GM10248 (cell line): ENCODE results near the gene SKIC3.

ENCODE experiments used
- CTCF ChIA-PET: fragments of 300-600 bp; sonication (Branson Sonifier 250); formaldehyde crosslinking; extraction: SDS; loops from one replicate; lab custom pipeline; 2021; ENCODE audit warnings: antibody characterized with exemption; lab: Yijun Ruan, JAX
- POLR2A ChIA-PET: fragments of 350-650 bp; sonication (Branson Sonifier 250); formaldehyde crosslinking; extraction: SDS; loops from one replicate; lab custom pipeline; 2020; ENCODE audit warnings: antibody characterized with exemption; lab: Yijun Ruan, JAX
- DNase-seq: peaks from one replicate; pipeline ENCODE4 v3.0.0; 2012; ENCODE audit errors: extremely low spot score
- TF ChIP-seq, protein P1 (sequence below): IDR thresholded peaks from 2 replicates; pipeline ENCODE4 v1.5.1; 2012; ENCODE audit warnings: mild to moderate bottlenecking, low read depth; ENCODE audit errors: extremely low read depth, missing control alignments, control extremely low read depth

The SKIC3 gene

DNA sequence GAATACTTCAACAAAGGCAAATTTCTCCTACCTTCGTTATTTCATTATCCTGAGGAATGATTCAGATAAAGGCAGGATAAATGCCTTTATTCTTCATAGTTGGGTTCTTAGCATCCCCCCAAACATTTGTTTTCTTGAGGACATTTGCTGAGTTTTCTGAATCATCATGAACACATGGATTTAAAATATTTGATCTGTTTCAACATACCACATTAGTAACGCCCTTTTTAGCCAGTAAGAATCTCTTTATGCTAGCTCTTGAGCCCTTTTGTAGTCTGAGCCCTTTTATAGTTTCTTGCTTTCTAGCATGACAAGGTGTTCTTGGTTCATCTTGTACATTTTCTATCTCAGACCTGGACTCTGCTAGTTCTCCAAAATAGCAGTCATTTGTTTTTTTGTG is 27.9 kb downstream of the SKIC3 start:
- ChIA-PET POLR2A (no interaction called here), CTCF (interaction anchor here (1.6 kb wide), 1 partner anchor 16 kb away, joined by 4 read pairs; no protein-coding TSS in a partner anchor)
- DNase-seq, result no peak
- TF ChIP-seq, protein P1, sequence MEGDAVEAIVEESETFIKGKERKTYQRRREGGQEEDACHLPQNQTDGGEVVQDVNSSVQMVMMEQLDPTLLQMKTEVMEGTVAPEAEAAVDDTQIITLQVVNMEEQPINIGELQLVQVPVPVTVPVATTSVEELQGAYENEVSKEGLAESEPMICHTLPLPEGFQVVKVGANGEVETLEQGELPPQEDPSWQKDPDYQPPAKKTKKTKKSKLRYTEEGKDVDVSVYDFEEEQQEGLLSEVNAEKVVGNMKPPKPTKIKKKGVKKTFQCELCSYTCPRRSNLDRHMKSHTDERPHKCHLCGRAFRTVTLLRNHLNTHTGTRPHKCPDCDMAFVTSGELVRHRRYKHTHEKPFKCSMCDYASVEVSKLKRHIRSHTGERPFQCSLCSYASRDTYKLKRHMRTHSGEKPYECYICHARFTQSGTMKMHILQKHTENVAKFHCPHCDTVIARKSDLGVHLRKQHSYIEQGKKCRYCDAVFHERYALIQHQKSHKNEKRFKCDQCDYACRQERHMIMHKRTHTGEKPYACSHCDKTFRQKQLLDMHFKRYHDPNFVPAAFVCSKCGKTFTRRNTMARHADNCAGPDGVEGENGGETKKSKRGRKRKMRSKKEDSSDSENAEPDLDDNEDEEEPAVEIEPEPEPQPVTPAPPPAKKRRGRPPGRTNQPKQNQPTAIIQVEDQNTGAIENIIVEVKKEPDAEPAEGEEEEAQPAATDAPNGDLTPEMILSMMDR, result no peak

DNA sequence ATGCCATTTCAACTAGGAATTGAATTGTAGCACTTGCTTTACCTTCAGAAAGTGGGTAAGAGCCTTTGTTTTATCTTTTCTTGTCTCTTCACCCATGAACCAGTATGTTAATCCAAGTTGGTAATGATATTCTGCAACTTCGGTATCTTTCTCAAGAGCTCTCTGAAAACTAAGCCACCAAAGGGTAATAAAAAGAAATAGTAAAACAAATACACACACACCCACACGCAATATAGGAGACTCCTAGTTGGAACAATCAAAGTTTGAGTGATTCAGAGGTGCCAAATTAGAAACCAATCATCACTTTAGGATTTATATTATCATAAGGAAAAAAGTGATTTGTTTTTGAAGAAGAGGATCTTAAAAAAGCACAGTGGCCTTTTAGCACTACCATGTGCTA is 30.4 kb downstream of the SKIC3 start:
- ChIA-PET CTCF (interaction anchor here (0.8 to 1.0 kb wide), 2 partner anchors 11 to 29 kb away, joined by 4 read pairs; no protein-coding TSS in a partner anchor), POLR2A (no interaction called here)
- no peak for DNase-seq
- TF ChIP-seq, protein P1, result no peak

DNA sequence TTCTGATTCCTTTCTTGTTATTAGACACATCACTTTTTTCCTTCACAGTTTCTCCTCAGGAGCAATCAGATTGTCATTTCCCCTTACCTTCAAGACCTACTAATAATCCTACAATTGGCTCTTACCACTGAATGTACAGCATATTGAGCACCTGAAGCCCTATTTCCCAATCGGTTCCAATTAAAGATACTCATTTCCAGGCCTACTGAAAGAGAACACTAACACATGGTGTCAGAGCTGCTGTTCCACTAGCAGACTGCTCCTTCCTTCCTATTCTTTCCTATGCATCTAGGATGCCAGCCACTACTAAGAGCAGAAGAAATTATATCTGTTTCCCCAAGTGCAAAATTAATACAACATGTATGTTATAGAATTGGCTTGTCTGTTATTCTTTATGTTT is 34.6 kb downstream of the SKIC3 start:
- ChIA-PET POLR2A (no interaction called here), CTCF (no interaction called here)
- TF ChIP-seq, protein P1, result no peak
- DNase-seq, result no peak

DNA sequence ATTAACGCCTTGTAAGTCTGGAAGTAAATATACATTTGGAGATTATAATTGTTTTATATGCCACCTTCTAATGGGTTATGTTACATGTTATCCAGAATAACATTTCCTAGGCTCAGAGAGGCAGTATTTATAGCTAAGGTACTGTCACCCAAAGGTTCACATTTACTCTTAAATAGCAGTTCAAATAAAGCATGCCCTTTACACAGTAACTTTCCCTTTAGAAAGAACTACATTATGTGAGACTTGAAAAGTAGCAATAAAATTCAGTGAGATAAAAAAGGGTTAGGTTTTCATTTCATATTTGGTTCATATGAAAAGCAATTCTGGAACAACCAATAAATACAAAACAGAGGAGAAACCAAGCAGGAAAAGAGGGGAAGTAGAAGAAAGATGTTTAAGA is 35.1 kb downstream of the SKIC3 start:
- ChIA-PET CTCF (no interaction called here), POLR2A (no interaction called here)
- TF ChIP-seq, protein P1, result no peak
- no peak for DNase-seq

DNA sequence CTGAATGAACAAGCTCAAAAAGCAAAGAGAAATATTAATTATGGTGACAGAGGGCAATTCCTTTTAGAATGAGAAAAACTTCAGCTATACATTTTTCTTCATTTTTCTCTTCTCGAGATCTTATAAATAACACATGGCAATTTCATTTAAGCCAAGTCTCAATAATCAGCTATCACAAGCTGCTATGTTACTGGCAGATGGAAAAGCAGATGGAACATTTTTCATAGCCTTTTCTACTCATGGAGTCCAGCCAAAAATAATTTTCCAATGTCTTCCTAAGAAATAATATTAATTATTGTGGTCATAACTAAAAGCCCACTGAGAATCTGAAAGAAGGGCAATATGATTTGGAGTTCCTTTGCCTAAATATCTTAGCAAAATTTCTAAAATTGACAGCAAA is 35.6 kb downstream of the SKIC3 start:
- ChIA-PET POLR2A (no interaction called here), CTCF (no interaction called here)
- no peak for DNase-seq
- TF ChIP-seq, protein P1, result no peak

DNA sequence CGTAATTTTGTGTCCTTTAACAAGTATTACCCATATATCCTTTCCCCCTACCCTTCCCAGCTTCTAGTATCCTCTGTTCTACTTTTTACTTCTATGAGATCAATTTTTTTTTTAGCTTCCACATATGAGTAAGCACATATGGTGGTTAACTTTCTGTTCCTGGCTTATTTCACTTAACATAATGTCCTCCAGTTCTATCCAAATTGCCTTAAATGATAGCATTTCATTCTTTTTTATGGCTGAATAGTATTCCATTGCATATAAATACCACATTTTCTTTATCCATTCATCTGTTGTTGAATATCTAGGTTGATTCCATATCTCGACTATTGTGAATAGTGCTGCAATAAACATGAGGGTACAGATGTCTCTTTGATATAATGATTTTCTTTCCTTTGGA is 36.4 kb downstream of the SKIC3 start:
- no peak for DNase-seq
- CTCF ChIA-PET, result interaction anchor here (0.8 to 1.8 kb wide), 3 partner anchors 13 to 14 kb away, joined by 3 to 6 read pairs (median 3); no protein-coding TSS in a partner anchor
- POLR2A ChIA-PET, result no interaction called here
- TF ChIP-seq, protein P1, result no peak
